ENCODE results near the gene DCP1B. TPM values are rescaled to one million over a fixed set of nuclear protein-coding genes. Genes with fewer than 3 reads are reported as not detected.

DCP1B gene
- total and polyA plus RNA-seq, 2 experiments from 2014 or later, result 13.4 to 20.9 TPM

DNA sequence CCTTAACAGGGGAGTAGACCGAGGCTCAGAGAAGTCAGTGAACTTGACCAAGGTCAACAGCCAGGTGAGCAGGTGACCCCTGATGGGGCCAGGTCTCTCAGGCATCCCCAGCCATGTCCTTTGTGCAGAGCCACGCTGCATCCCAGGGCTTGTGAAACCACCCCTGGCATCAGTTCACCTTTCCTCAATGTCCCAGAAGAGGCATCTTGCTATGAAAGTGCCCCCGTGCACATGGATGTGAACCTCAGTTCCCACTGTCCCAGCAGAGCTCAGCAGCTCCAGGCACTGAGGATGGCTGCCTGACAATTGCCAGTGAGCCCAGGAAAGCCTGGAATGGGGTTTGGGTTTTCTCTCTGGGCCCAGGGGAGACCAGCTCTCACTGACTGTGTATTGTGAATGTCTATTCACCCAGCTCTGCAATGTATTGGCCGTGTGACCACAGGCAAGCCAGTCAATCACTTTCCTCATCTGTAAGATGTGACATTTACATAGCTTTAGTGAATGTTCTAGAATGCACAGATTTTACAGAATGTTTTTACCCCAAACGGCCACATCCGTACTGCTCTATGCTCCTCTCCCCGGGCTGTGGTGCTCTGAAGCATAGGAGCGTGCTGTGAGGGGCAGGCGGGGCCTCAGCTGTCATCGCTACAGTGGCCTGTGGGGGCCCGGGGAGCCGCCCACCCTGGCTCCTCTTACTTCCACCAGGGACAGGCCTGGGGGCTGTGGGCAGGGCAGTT, 90.7 kb downstream of the DCP1B start:
- Histone ChIP-seq H3K27me3 (no peaks in the 10 kb centered on the region), H3K4me3 (no peak overlapping the region), H3K36me3 (replicated peaks; ENCODE audit: insufficient read depth, low read depth) (no peaks in the 10 kb centered on the region), H4K20me1 (ENCODE audit: insufficient read depth, poor library complexity, severe bottlenecking) (no peaks in the 10 kb centered on the region), H3K4me2 (no peak overlapping the region), H3K27ac (no peak overlapping the region), H3K9me2 (replicated peaks; ENCODE audit: insufficient read depth) (no peaks in the 10 kb centered on the region), H3K79me2 (no peaks in the 10 kb centered on the region), H3K9me3 (ENCODE audit: low read depth) (no peaks in the 10 kb centered on the region), H3K4me1 (ENCODE audit: insufficient read depth) (peaks cover 9% of the 10 kb centered on the region), H2AFZ (no peak overlapping the region)
- 83% methylated on average over 12 of the region's 12 CpGs for WGBS (ENCODE audit: low lambda C conversion rate, missing lambda C conversion rate)
- TF ChIP-seq, protein P1, sequence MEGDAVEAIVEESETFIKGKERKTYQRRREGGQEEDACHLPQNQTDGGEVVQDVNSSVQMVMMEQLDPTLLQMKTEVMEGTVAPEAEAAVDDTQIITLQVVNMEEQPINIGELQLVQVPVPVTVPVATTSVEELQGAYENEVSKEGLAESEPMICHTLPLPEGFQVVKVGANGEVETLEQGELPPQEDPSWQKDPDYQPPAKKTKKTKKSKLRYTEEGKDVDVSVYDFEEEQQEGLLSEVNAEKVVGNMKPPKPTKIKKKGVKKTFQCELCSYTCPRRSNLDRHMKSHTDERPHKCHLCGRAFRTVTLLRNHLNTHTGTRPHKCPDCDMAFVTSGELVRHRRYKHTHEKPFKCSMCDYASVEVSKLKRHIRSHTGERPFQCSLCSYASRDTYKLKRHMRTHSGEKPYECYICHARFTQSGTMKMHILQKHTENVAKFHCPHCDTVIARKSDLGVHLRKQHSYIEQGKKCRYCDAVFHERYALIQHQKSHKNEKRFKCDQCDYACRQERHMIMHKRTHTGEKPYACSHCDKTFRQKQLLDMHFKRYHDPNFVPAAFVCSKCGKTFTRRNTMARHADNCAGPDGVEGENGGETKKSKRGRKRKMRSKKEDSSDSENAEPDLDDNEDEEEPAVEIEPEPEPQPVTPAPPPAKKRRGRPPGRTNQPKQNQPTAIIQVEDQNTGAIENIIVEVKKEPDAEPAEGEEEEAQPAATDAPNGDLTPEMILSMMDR (IDR thresholded peaks at IDR 0.05; ENCODE audit: poor library complexity), result no peak
- TF ChIP-seq EZH2phosphoT487 (IDR thresholded peaks at IDR 0.05; ENCODE audit: low read depth, severe bottlenecking, unreplicated experiment) (no peak), EZH2 (IDR thresholded peaks at IDR 0.05; ENCODE audit: borderline replicate concordance) (no peak)
- peak; percentile 3 for DNase-seq (ENCODE audit: low spot score)

DNA sequence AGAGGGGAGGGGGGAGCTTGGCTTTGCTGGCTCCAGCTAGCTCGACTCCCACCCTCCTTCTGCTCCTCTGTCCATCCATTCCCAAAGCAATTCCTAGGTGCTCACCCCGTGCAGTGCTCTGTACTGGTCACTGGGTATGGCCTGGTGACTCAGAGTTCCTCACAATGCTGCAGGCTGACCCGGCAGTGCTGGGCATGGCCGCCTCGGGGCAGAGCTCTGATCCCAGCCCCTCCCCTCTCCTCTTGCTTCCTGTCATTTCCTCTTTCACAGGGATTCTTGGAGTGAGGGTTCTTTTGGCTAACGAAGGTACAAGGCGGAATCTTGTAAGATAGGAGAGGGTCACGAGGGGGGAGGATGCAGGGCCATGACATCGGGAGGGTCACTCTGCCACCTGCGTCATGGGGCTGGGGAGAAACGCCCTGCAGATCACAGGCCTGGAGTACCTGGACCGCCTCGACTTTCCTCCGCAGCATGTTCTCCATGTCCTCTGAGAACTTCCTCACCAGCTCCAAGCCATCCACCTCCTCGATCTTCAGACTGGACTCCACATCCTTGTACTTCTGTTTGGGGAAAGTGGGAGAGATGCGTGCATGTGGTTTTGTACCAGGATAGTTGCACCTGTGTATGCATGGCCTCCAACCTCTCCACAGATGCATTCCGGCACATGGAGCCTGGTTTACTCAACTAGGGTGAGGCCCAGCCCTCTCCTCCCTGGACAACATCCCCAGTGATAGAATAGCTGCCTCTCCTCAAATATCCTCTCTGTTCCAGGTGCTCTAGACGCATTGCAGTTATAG, 91.5 kb downstream of the DCP1B start:
- no peak overlapping the region for H2AFZ ChIP-seq
- H3K27ac ChIP-seq, result no peak overlapping the region
- 82% methylated on average over 18 of the region's 18 CpGs for WGBS (ENCODE audit: low lambda C conversion rate, missing lambda C conversion rate)
- H3K4me2 ChIP-seq, result no peak overlapping the region
- no peak overlapping the region for H3K4me3 ChIP-seq
- TF ChIP-seq EZH2phosphoT487 (IDR thresholded peaks at IDR 0.05; ENCODE audit: low read depth, severe bottlenecking, unreplicated experiment) (no peak), EZH2 (IDR thresholded peaks at IDR 0.05; ENCODE audit: borderline replicate concordance) (no peak)
- TF ChIP-seq, protein P1 (IDR thresholded peaks at IDR 0.05; ENCODE audit: poor library complexity), result no peak
- no peaks in the 10 kb centered on the region for H3K9me3 ChIP-seq (ENCODE audit: low read depth)
- H3K36me3 ChIP-seq (replicated peaks; ENCODE audit: insufficient read depth, low read depth), result no peaks in the 10 kb centered on the region
- H3K9me2 ChIP-seq (replicated peaks; ENCODE audit: insufficient read depth), result no peaks in the 10 kb centered on the region
- no peaks in the 10 kb centered on the region for H4K20me1 ChIP-seq (ENCODE audit: insufficient read depth, poor library complexity, severe bottlenecking)
- H3K4me1 ChIP-seq (ENCODE audit: insufficient read depth), result peaks cover 1% of the 10 kb centered on the region
- H3K27me3 ChIP-seq, result no peaks in the 10 kb centered on the region
- H3K79me2 ChIP-seq, result no peaks in the 10 kb centered on the region
- peak; percentile 8 for DNase-seq (ENCODE audit: low spot score)

DNA sequence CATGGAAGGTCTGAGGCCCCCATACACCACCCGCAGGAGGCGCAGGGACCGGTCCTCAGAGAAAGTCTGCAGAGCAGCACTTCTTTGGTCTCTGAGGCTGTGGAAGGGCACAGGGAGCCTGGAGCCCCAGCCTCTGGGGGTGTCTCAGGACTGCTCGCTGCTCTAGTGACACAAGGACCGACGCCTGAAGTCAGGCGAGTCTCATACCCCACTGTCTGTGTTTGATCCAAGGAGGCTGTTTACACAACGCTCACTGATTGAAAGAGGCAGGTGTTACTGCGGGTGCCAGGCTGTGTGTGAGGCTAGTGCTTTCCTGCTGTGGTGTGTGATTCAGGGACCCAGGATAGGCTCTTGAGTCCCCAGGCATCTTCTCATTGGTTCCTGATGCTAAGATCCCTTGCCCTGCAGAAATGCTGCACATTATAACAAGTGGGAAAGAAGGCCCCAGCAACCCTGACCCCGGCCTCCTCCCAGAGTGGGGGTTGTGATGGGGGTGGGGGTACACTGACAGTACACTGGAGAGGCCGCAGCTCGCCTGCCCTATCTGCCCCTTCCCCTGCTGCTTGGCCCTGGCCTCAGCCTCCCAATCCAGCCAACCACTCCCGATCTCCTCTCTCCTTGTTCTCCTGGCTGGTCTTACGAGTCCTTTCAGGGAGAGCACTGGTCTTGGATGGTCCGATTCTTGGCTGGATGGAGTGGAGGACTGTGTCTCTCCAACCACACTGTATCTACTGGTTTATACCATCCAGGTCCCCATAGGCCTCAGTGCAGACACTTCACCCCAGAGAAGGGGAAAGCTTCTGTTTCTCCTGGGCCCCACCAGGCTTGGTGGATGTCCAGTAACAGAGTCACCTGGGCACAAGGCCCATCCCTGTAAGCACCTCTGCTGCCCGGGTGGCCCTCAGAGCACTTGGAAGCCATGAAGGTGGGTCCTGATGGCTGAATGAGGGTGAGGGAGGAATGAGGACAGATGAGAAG, 92.4 kb downstream of the DCP1B start:
- no peak overlapping the region for H3K4me2 ChIP-seq
- no peaks in the 10 kb centered on the region for H3K9me3 ChIP-seq (ENCODE audit: low read depth)
- H4K20me1 ChIP-seq (ENCODE audit: insufficient read depth, poor library complexity, severe bottlenecking), result no peaks in the 10 kb centered on the region
- H3K4me1 ChIP-seq (ENCODE audit: insufficient read depth), result no peaks in the 10 kb centered on the region
- no peaks in the 10 kb centered on the region for H3K9me2 ChIP-seq (replicated peaks; ENCODE audit: insufficient read depth)
- H3K27ac ChIP-seq, result no peak overlapping the region
- H3K36me3 ChIP-seq (replicated peaks; ENCODE audit: insufficient read depth, low read depth), result no peaks in the 10 kb centered on the region
- TF ChIP-seq, protein P1 (IDR thresholded peaks at IDR 0.05; ENCODE audit: poor library complexity), result no peak
- TF ChIP-seq EZH2 (IDR thresholded peaks at IDR 0.05; ENCODE audit: borderline replicate concordance) (no peak), EZH2phosphoT487 (IDR thresholded peaks at IDR 0.05; ENCODE audit: low read depth, severe bottlenecking, unreplicated experiment) (no peak)
- H3K27me3 ChIP-seq, result no peaks in the 10 kb centered on the region
- WGBS (ENCODE audit: low lambda C conversion rate, missing lambda C conversion rate), result 83% methylated on average over 15 of the region's 16 CpGs
- H2AFZ ChIP-seq, result no peak overlapping the region
- H3K79me2 ChIP-seq, result no peaks in the 10 kb centered on the region
- no peak overlapping the region for H3K4me3 ChIP-seq
- DNase-seq (ENCODE audit: low spot score), result peak; percentile 3

Data from hepatocyte (in vitro differentiated cells).